GM23338 (cell line): Measurements from ENCODE around the gene LPXN. TPM values are rescaled to one million over a fixed set of nuclear protein-coding genes. Genes with fewer than 3 reads are reported as not detected.

Experiments used
- polyA plus RNA-seq: library from polyadenylated mRNA; unstranded; fragments of >200 nt; fragmentation: Nextera tagmentation; extraction: Ambion mirVana; gene quantifications from 2 replicates; pipeline ENCODE4 v1.2.1, GENCODE V29; 2016
- total RNA-seq: library from RNA; depleted of rRNA; stranded (reverse); fragments of >200 nt; shearing (Covaris generic); gene quantifications from 2 replicates; pipeline ENCODE4 v1.2.3, GENCODE V29; 2014; rRNA removed

LPXN gene
- total and polyA plus RNA-seq, 2 experiments from 2014 or later: 0.56 to 1.3 TPM

Other genes with a start within 250 kb of the LPXN start
- not detected in 2 replicates for gene OR5B17, start 216.8 kb downstream of the LPXN start, total RNA-seq
- gene OR5B17, start 216.8 kb downstream of the LPXN start, polyA plus RNA-seq: not detected in 2 replicates
- not detected in 2 replicates for gene OR5B3, start 169.0 kb downstream of the LPXN start, total RNA-seq
- not detected in 2 replicates for gene OR5B3, start 169.0 kb downstream of the LPXN start, polyA plus RNA-seq
- gene OR5B2, start 147.7 kb downstream of the LPXN start, total RNA-seq: not detected in 2 replicates
- not detected in 2 replicates for gene OR5B2, start 147.7 kb downstream of the LPXN start, polyA plus RNA-seq
- gene OR5B12, start 133.6 kb downstream of the LPXN start, total RNA-seq: not detected in 2 replicates
- gene OR5B12, start 133.6 kb downstream of the LPXN start, polyA plus RNA-seq: not detected in 2 replicates
- gene OR5B21, start 67.8 kb downstream of the LPXN start, total RNA-seq: not detected in 2 replicates
- gene OR5B21, start 67.8 kb downstream of the LPXN start, polyA plus RNA-seq: not detected in 2 replicates
- gene ZFP91, start 3.2 kb upstream of the LPXN start, total RNA-seq: 30.0 and 30.2 TPM in 2 replicates
- 10.2 and 11.1 TPM in 2 replicates for gene ZFP91, start 3.2 kb upstream of the LPXN start, polyA plus RNA-seq
- 1.8 and 1.9 TPM in 2 replicates for gene CNTF, start 46.8 kb upstream of the LPXN start, total RNA-seq
- gene CNTF, start 46.8 kb upstream of the LPXN start, polyA plus RNA-seq: 0.24 and 0.26 TPM in 2 replicates
- gene GLYAT, start 156.1 kb upstream of the LPXN start, total RNA-seq: 0.10 TPM in 1 of 2 replicates, not detected in the other
- gene GLYAT, start 156.1 kb upstream of the LPXN start, polyA plus RNA-seq: not detected in 2 replicates